ENCODE measurements around the gene VSIG10. TPM values are rescaled to one million over a fixed set of nuclear protein-coding genes. Genes with fewer than 3 reads are reported as not detected.
A peak's percentile ranks its signal among the peaks of the same experiment; 100 is the strongest.

VSIG10 gene, protein sequence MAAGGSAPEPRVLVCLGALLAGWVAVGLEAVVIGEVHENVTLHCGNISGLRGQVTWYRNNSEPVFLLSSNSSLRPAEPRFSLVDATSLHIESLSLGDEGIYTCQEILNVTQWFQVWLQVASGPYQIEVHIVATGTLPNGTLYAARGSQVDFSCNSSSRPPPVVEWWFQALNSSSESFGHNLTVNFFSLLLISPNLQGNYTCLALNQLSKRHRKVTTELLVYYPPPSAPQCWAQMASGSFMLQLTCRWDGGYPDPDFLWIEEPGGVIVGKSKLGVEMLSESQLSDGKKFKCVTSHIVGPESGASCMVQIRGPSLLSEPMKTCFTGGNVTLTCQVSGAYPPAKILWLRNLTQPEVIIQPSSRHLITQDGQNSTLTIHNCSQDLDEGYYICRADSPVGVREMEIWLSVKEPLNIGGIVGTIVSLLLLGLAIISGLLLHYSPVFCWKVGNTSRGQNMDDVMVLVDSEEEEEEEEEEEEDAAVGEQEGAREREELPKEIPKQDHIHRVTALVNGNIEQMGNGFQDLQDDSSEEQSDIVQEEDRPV
- total RNA-seq, result 1 to 10 TPM; 6.4 to 6.7 TPM

DNA sequence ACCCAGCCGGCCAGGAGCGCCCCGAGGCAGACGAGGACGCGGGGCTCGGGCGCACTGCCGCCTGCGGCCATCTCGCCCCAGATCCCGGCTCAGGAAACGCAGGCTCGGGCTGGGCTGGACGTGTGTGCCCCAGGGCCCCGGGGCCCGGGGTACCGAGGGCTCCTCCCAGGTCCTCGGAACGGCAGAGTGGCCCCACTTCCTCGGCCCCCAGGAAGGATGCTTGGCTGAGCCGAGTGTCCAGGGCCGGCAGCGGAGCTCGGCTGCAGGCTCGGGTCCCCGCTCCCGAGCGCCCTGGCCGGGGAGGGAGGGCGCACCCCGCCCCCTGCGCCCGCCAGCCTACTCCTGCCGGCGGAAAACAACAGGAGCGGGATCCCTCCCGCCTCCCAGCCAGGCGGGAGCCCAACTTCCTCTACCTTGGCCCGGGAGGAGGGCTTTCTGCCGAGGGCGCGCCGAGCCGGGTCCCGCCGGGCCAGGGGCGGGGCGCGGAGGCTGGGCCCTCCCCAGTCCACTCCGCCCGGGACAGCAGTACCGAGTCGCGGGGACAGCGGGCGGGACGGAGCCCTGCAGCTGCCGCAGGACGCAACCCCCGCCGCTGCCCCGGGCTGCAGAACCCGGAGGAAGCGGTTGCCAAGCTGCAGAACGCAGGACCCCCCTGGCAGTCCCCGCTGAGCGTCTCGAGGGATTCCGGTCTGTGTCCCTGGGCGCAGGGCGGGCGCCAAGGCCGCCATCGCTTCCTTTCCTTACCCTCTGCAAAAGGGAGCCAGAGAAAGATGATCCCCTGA lies at the start of gene VSIG10:
VSIG10 (minus strand) TSS at position 411 of the 782 bp plus-strand sequence; CDS start at position 71, 340 bp downstream.
- Mint-ChIP-seq H3K9me3 (no peaks in the 10 kb centered on the region), H3K36me3 (ENCODE audit: low read depth) (no peaks in the 10 kb centered on the region), H3K27ac (peak within 1 kb of the TSS; percentile 47), H3K27me3 (peaks cover 18% of the 10 kb centered on the region), H3K4me3 (peak within 1 kb of the TSS; percentile 80), H3K4me1 (peaks cover 6% of the 10 kb centered on the region)
- DNase-seq, result peak; percentile 12
- POLR2A ChIA-PET, result no interaction called here
- CTCF ChIA-PET, result interaction anchor here (0.6 to 0.8 kb wide), 2 partner anchors 40 to 450 kb away, joined by 3 to 5 read pairs; no protein-coding TSS in a partner anchor

DNA sequence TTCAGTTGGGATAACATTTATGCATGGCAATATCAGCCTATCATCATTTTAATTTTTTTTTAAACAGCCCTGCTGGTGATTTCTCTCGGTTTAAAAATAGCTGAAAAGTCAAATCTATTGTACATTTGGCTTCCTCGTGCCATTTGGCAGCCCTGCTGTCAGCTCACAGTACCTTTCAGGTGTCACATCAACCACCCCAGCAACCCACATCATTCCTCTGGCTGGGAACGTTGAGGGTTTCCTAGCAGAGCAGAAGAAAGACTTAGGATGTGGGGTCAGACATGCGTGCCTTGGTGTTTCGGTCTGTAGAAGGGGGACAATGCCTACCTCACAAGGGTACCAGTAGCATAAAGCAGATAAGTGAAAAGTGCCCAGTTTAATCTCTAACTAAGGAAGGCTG lies 47.9 kb upstream of the VSIG10 start:
- no peaks in the 10 kb centered on the region for H3K27me3 Mint-ChIP-seq
- no peaks in the 10 kb centered on the region for H3K4me1 Mint-ChIP-seq
- ChIA-PET POLR2A (interaction anchor here (0.6 kb wide), 1 partner anchor 1508 kb away, joined by 3 read pairs; no protein-coding TSS in a partner anchor), CTCF (interaction anchor here (0.7 kb wide), 1 partner anchor 7 kb away, joined by 3 read pairs; no protein-coding TSS in a partner anchor)
- no peak overlapping the region for H3K27ac Mint-ChIP-seq
- DNase-seq, result no peak
- H3K9me3 Mint-ChIP-seq, result no peaks in the 10 kb centered on the region
- no peak overlapping the region for H3K4me3 Mint-ChIP-seq
- H3K36me3 Mint-ChIP-seq (ENCODE audit: low read depth), result peaks cover 23% of the 10 kb centered on the region

DNA sequence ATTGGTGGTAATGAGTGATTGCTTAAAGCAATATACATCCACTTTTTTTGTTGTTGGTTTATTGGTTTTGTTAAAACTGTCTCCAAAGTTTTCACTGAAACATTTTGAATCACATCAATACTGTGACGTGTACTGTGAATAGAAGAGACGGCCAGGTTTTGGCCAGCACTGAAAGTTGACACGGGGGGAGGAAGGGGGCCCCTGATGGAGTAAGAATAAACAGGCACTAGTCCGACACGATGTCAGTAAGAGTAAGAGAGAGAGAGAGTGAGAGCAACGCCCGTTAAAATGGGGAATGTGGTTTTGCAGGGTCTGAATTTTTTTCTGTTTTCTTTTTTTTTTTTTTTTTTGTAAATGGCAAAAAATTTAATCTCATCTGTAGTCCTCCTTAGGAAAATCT lies 46.8 kb upstream of the VSIG10 start:
- Mint-ChIP-seq H3K4me1 (no peaks in the 10 kb centered on the region), H3K4me3 (no peak overlapping the region), H3K36me3 (ENCODE audit: low read depth) (peaks cover 26% of the 10 kb centered on the region), H3K9me3 (no peaks in the 10 kb centered on the region), H3K27me3 (no peaks in the 10 kb centered on the region), H3K27ac (peak overlapping the region; percentile 31)
- DNase-seq, result no peak
- POLR2A ChIA-PET, result no interaction called here
- CTCF ChIA-PET, result no interaction called here

DNA sequence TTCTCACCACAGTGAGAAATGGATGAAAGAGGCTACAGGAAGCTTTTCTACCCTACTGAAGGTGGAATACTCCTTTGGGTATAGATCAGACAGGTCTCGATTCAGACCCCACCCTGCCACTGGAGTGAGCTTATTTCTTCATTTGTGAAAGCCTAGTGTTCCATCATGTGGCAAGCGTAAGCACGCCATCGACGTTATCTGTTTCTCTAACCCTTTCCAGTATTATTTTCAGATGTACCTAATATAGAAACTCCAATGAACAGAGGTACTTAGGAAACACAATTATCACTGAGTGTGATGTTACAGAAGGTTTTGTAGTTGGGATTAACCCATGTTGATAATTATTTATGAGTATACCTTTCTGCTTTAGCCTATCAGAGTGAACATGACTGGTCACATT lies 44.5 kb upstream of the VSIG10 start:
- H3K36me3 Mint-ChIP-seq (ENCODE audit: low read depth), result peaks cover 41% of the 10 kb centered on the region
- no peaks in the 10 kb centered on the region for H3K9me3 Mint-ChIP-seq
- H3K4me3 Mint-ChIP-seq, result no peak overlapping the region
- no peak overlapping the region for H3K27ac Mint-ChIP-seq
- CTCF ChIA-PET, result no interaction called here
- no peak for DNase-seq
- POLR2A ChIA-PET, result no interaction called here
- peaks cover 2% of the 10 kb centered on the region for H3K4me1 Mint-ChIP-seq
- H3K27me3 Mint-ChIP-seq, result no peaks in the 10 kb centered on the region

DNA sequence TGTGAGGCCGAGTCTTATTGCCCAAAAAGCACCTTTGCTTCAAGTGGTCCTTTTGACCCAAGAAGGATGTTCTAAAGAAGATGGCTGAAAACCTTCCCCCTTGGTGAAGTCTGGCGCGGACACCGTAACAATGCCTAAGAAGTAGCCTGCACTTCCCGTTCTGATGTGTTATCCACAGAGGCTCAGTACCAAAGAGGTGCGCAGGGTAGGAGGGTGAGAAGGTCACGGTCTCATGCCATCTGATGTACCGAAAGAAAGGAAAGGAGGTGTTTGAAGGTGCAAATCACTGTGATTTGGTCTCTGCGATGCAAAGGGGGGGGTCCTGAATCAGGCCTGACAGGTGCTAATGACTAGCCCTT lies 42.0 kb upstream of the VSIG10 start:
- no peaks in the 10 kb centered on the region for H3K27me3 Mint-ChIP-seq
- DNase-seq, result no peak
- H3K27ac Mint-ChIP-seq, result no peak overlapping the region
- ChIA-PET CTCF (no interaction called here), POLR2A (no interaction called here)
- no peaks in the 10 kb centered on the region for H3K9me3 Mint-ChIP-seq
- peaks cover 2% of the 10 kb centered on the region for H3K4me1 Mint-ChIP-seq
- H3K4me3 Mint-ChIP-seq, result no peak overlapping the region
- H3K36me3 Mint-ChIP-seq (ENCODE audit: low read depth), result peaks cover 42% of the 10 kb centered on the region

DNA sequence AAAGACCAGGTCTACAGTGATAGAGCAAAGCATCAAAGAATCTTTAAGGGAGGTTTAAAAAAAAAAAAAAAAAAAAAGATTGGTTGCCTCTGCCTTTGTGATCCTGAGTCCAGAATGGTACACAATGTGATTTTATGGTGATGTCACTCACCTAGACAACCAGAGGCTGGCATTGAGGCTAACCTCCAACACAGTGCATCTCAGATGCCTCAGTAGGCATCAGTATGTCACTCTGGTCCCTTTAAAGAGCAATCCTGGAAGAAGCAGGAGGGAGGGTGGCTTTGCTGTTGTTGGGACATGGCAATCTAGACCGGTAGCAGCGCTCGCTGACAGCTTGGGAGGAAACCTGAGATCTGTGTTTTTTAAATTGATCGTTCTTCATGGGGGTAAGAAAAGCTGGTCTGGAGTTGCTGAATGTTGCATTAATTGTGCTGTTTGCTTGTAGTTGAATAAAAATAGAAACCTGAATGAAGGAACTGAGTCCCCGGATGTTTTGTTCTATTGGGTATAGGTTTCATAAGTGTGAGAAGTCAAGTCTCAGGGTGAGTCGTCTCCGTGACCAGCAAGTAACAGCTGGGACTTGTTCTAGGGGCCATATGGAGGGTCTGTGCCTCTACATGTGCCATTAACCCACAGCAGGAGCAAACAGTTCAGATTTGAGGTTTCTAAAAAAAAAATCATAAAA lies 41.4 kb upstream of the VSIG10 start:
- peaks cover 2% of the 10 kb centered on the region for H3K4me1 Mint-ChIP-seq
- H3K9me3 Mint-ChIP-seq, result no peaks in the 10 kb centered on the region
- H3K27me3 Mint-ChIP-seq, result no peaks in the 10 kb centered on the region
- POLR2A ChIA-PET, result no interaction called here
- DNase-seq, result no peak
- peaks cover 44% of the 10 kb centered on the region for H3K36me3 Mint-ChIP-seq (ENCODE audit: low read depth)
- no peak overlapping the region for H3K4me3 Mint-ChIP-seq
- CTCF ChIA-PET, result no interaction called here
- H3K27ac Mint-ChIP-seq, result peak overlapping the region; percentile 19

DNA sequence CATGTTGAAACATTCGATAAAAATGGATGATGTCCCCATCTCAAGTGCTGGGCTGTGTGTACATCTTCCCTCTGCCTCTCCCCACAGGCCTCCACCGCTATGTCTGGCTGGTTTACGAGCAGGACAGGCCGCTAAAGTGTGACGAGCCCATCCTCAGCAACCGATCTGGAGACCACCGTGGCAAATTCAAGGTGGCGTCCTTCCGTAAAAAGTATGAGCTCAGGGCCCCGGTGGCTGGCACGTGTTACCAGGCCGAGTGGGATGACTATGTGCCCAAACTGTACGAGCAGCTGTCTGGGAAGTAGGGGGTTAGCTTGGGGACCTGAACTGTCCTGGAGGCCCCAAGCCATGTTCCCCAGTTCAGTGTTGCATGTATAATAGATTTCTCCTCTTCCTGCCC lies 40.7 kb upstream of the VSIG10 start:
- peaks cover 2% of the 10 kb centered on the region for H3K4me1 Mint-ChIP-seq
- peaks cover 50% of the 10 kb centered on the region for H3K36me3 Mint-ChIP-seq (ENCODE audit: low read depth)
- POLR2A ChIA-PET, result no interaction called here
- no peak for DNase-seq
- H3K27me3 Mint-ChIP-seq, result no peaks in the 10 kb centered on the region
- H3K9me3 Mint-ChIP-seq, result no peaks in the 10 kb centered on the region
- H3K4me3 Mint-ChIP-seq, result no peak overlapping the region
- CTCF ChIA-PET, result interaction anchor here (0.6 kb wide), 1 partner anchor 17 kb away, joined by 3 read pairs; no protein-coding TSS in a partner anchor
- no peak overlapping the region for H3K27ac Mint-ChIP-seq

DNA sequence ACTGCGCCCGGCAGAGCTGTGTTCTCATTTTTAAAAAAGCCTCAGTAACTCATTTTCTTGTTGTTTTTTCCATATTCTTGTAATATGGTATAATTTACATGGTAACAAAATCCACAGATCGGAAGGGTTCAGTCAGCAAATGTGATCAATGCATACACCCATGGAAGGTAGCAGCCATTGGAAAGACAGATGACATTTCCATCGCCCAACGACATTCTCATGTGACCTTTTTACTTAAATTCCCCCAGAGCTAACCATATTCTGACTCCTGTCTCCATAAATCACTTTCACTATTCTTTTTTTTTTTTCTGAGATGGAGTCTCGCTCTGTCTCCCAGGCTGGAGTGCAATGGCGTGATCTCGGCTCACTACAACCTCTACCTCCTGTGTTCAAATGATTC lies 37.0 kb upstream of the VSIG10 start:
- H3K27me3 Mint-ChIP-seq, result no peaks in the 10 kb centered on the region
- ChIA-PET CTCF (interaction anchor here (0.6 to 2.6 kb wide), 4 partner anchors 9 to 235 kb away, joined by 3 to 12 read pairs (median 5); partner anchors contain the start of gene SUDS3), POLR2A (no interaction called here)
- H3K4me3 Mint-ChIP-seq, result no peak overlapping the region
- H3K4me1 Mint-ChIP-seq, result peaks cover 17% of the 10 kb centered on the region
- no peak overlapping the region for H3K27ac Mint-ChIP-seq
- peaks cover 52% of the 10 kb centered on the region for H3K36me3 Mint-ChIP-seq (ENCODE audit: low read depth)
- no peaks in the 10 kb centered on the region for H3K9me3 Mint-ChIP-seq
- no peak for DNase-seq

DNA sequence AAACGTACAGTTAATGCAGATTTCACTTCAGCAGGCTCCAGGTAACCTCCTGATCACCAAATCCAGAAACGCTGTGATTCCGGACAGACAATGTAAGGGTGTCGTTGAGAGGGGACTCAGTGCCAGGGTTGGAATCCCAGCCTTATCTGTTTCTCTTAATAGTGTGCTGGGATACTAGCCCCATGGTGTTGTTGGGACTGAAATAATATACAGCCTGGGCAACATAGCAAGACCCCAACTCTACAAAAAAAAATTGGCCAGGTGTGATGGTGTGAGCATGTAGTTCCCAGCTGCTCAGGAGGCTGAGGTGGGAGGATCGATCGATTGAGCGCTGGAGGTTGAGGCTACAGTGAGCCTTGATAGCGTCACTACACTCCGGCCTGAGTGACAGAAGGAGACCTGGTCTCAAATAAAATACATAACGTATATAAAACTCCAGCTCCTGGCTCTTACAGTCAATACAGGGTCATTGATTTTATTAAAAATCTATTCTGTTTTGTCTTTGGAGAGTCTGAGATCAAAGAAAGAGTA lies 33.4 kb upstream of the VSIG10 start:
- DNase-seq, result no peak
- CTCF ChIA-PET, result interaction anchor here (1.0 to 1.9 kb wide), 4 partner anchors 10 to 240 kb away, joined by 3 to 7 read pairs (median 4); partner anchors contain the start of gene SUDS3
- Mint-ChIP-seq H3K9me3 (no peaks in the 10 kb centered on the region), H3K27me3 (no peaks in the 10 kb centered on the region), H3K27ac (peak overlapping the region; percentile 91), H3K4me3 (peak overlapping the region; percentile 91), H3K36me3 (ENCODE audit: low read depth) (peaks cover 33% of the 10 kb centered on the region), H3K4me1 (peaks cover 26% of the 10 kb centered on the region)
- POLR2A ChIA-PET, result no interaction called here

DNA sequence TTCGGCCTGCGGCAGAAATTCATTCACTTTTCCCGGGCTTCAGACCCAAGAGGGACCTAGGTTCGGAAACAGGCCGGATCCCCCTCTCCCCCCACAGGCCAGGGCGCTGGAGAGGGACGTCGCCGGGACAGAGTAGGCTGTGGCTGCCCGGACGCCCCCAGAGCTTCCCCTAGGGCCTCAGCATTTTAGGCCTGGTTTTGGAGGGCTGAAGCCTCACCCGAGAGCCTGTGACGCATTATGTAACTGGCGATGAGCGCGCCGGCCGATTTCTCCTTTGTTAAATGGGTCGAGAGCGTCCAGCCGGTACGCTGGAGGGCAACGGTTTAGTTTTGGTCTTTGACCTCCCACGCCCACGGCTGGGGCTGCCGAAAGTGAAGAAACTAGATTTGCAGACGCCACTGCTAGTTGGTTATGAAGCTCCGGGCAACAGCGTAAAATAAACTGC lies 32.8 kb upstream of the VSIG10 start:
- H3K27ac Mint-ChIP-seq, result peak overlapping the region; percentile 91
- DNase-seq, result peak; percentile 30
- H3K4me1 Mint-ChIP-seq, result peaks cover 31% of the 10 kb centered on the region
- no peaks in the 10 kb centered on the region for H3K27me3 Mint-ChIP-seq
- no peaks in the 10 kb centered on the region for H3K9me3 Mint-ChIP-seq
- POLR2A ChIA-PET, result interaction anchor here (0.6 kb wide), 1 partner anchor 43 kb away, joined by 6 read pairs; no protein-coding TSS in a partner anchor
- peak overlapping the region; percentile 91 for H3K4me3 Mint-ChIP-seq
- CTCF ChIA-PET, result interaction anchor here (0.9 to 2.1 kb wide), 6 partner anchors 10 to 241 kb away, joined by 3 to 13 read pairs (median 4); partner anchors contain the start of gene SUDS3
- peaks cover 30% of the 10 kb centered on the region for H3K36me3 Mint-ChIP-seq (ENCODE audit: low read depth)

DNA sequence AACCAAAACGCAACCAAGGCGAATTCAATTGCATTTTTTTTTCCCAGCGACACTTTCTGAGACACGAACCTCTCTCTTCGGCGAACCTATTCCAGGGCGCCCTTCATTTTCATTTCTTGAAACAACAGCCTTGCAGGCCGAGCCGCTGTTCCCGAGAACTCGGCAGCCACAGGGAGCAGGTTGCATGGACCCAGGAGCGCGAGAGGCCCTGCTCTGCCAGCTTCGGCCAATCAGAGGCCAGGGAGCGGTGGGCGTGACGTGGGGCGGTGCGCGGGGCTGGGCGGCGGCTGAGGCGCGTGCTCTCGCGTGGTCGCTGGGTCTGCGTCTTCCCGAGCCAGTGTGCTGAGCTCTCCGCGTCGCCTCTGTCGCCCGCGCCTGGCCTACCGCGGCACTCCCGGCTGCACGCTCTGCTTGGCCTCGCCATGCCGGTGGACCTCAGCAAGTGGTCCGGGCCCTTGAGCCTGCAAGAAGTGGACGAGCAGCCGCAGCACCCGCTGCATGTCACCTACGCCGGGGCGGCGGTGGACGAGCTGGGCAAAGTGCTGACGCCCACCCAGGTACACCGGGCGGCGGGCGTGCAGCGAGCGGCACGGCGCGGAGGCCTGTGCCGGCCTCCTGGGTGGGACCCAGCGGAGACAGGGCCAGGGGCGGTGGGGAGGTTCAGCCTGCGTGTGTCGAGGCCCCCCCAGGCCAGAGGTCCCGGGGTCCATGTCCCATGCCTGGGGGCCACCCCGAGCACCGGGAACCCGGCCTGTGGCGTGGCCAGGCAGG lies 32.2 kb upstream of the VSIG10 start, which contains the start of gene PEBP1:
PEBP1 (plus strand) TSS at position 337 of the 771 bp plus-strand sequence; CDS start at position 423, 86 bp downstream.
- Mint-ChIP-seq H3K4me3 (peak within 1 kb of the TSS; percentile 91), H3K27me3 (no peaks in the 10 kb centered on the region), H3K4me1 (peaks cover 33% of the 10 kb centered on the region), H3K9me3 (no peaks in the 10 kb centered on the region), H3K36me3 (ENCODE audit: low read depth) (peaks cover 26% of the 10 kb centered on the region), H3K27ac (peak within 1 kb of the TSS; percentile 91)
- POLR2A ChIA-PET, result interaction anchor here (0.6 to 0.7 kb wide), 2 partner anchors 43 to 80 kb away, joined by 3 to 6 read pairs; no protein-coding TSS in a partner anchor
- DNase-seq, result peak; percentile 94
- CTCF ChIA-PET, result interaction anchor here (0.7 to 2.1 kb wide), 9 partner anchors 11 to 240 kb away, joined by 3 to 13 read pairs (median 3); partner anchors contain the start of gene SUDS3

Measured in activated CD4-positive, alpha-beta T cell treated with anti-CD3 and anti-CD28 coated beads, Interleukin-2, amount 10 ng/mL, durations not matched to agents 7 days and 5 days (primary cell).